SK-N-SH (cell line): ENCODE measurements around the gene KCNN3.

Source experiments
- CTCF ChIP-seq: fragments of 200-600 bp; sonication (generic); IDR thresholded peaks from 2 replicates; pipeline ENCODE4 v1.6.1; 2017; ENCODE audit warnings: antibody characterized with exemption, mild to moderate bottlenecking, moderate library complexity
- EP300 ChIP-seq, 2 experiments: IDR thresholded peaks; 2 replicates each; pipeline versions ENCODE4 v1.4.0 to v1.6.1; 2012; ENCODE audit warnings: borderline replicate concordance in 1 of 2, low read depth in 1 of 2, low read length in 1 of 2
- NRF1 ChIP-seq: IDR thresholded peaks from 2 replicates; pipeline ENCODE4 v1.6.1; 2012; ENCODE audit warnings: low read depth, mild to moderate bottlenecking, low read length
- RAD21 ChIP-seq: IDR thresholded peaks from 2 replicates; pipeline ENCODE4 v1.6.1; 2012; ENCODE audit warnings: mild to moderate bottlenecking, low read length
- USF1 ChIP-seq: IDR thresholded peaks from 2 replicates; pipeline ENCODE4 v1.4.0; 2012; ENCODE audit warnings: low read depth, borderline replicate concordance
- USF2 ChIP-seq: fragments of 150-350 bp; IDR thresholded peaks from 2 replicates; pipeline ENCODE4 v1.6.1; 2017; ENCODE audit warnings: antibody characterized with exemption, low read length, low read depth, borderline replicate concordance
- YY1 ChIP-seq: IDR thresholded peaks from 2 replicates; pipeline ENCODE4 v1.4.0; 2012; ENCODE audit warnings: low read depth, mild to moderate bottlenecking

- TF ChIP-seq CTCF (no peak), RAD21 (no peak), NRF1 (no peak), USF1 (no peak), USF2 (no peak), EP300 (IDR thresholded peaks at IDR 0.05; ENCODE audit: borderline replicate concordance in 1 of 2, low read depth in 1 of 2, low read length in 1 of 2) (no peak), YY1 (no peak)
Measured at GRCh38 chr1:154874465-154874864, 4.4 kb upstream of the KCNN3 start.
